Naive thymus-derived CD4-positive, alpha-beta T cell (primary cell): Measurements from ENCODE around the gene KRT32. TPM values are rescaled to one million over a fixed set of nuclear protein-coding genes. Genes with fewer than 3 reads are reported as not detected.

Source experiments
- ATAC-seq: fragments of 150-1000 bp; cut with Tn5 transposase; 2 replicates; pipeline ENCODE4 v1.10.0; 2021; ENCODE audit warnings: mild to moderate bottlenecking, moderate library complexity
- CTCF ChIA-PET: fragments of 350-600 bp; sonication (Branson Sonifier 250); formaldehyde crosslinking; loops from one replicate; lab custom pipeline; 2021; ENCODE audit warnings: antibody characterized with exemption; lab: Charles Lee
- POLR2A ChIA-PET: fragments of 350-600 bp; sonication (Branson Sonifier 250); formaldehyde crosslinking; loops from one replicate; lab custom pipeline; 2021; ENCODE audit warnings: antibody characterized with exemption, inconsistent platforms; lab: Charles Lee
- DNase-seq, 9 donors: peaks; one replicate each; pipeline versions ENCODE4 v3.0.0 to v3.0.0-alpha.2; 2020 to 2022; ENCODE audit warnings: mixed read lengths in 1 of 9
- H3K27ac ChIP-seq: one replicate; pipeline ENCODE4 v1.7.0; 2013; ENCODE audit warnings: mild to moderate bottlenecking, low read depth, low read length, moderate library complexity
- H3K27me3 ChIP-seq, 2 donors: one replicate each; pipeline ENCODE4 v1.7.0; 2013; ENCODE audit warnings: low read length in 2 of 2, mild to moderate bottlenecking in 2 of 2, moderate library complexity in 2 of 2; ENCODE audit not compliant: control insufficient read depth in 2 of 2, insufficient read depth in 2 of 2
- H3K36me3 ChIP-seq, 3 experiments: 1 replicate in 2 of 3; 2 replicates in 1 of 3; pipeline ENCODE4 v1.7.0; 2013; ENCODE audit warnings: low read length in 3 of 3, mild to moderate bottlenecking in 3 of 3, moderate library complexity in 1 of 3; ENCODE audit not compliant: insufficient read depth in 3 of 3, control insufficient read depth in 2 of 3
- H3K4me1 ChIP-seq, 2 donors: one replicate each; pipeline ENCODE4 v1.7.0; 2013; ENCODE audit warnings: low read length in 2 of 2, mild to moderate bottlenecking in 2 of 2, moderate library complexity in 1 of 2; ENCODE audit not compliant: control insufficient read depth in 2 of 2, insufficient read depth in 2 of 2
- H3K4me3 ChIP-seq: 2 replicates; pipeline ENCODE4 v1.7.0; 2013; ENCODE audit warnings: mild to moderate bottlenecking, low read length
- H3K9me3 ChIP-seq, 3 experiments: 1 replicate in 2 of 3; 2 replicates in 1 of 3; pipeline ENCODE4 v1.7.0; 2013; ENCODE audit warnings: low read length in 3 of 3; ENCODE audit not compliant: control insufficient read depth in 2 of 3
- H3K27ac Mint-ChIP-seq, 9 donors: one replicate each; pipeline ENCODE4 v1.8.0; 2020 to 2022; ENCODE audit warnings: mixed read lengths in 9 of 9, mild to moderate bottlenecking in 8 of 9, moderate library complexity in 5 of 9, inconsistent platforms in 2 of 9
- H3K27me3 Mint-ChIP-seq, 5 donors: one replicate each; pipeline ENCODE4 v1.8.0; 2021 to 2022; ENCODE audit warnings: mixed read lengths in 5 of 5, mild to moderate bottlenecking in 1 of 5
- H3K36me3 Mint-ChIP-seq, 5 donors: one replicate each; pipeline ENCODE4 v1.8.0; 2020 to 2022; ENCODE audit warnings: mixed read lengths in 5 of 5, mild to moderate bottlenecking in 3 of 5, inconsistent platforms in 1 of 5
- H3K4me1 Mint-ChIP-seq, 7 donors: one replicate each; pipeline ENCODE4 v1.8.0; 2020 to 2022; ENCODE audit warnings: mixed read lengths in 7 of 7, mild to moderate bottlenecking in 3 of 7, inconsistent platforms in 1 of 7
- H3K4me3 Mint-ChIP-seq, 10 donors: one replicate each; pipeline ENCODE4 v1.8.0; 2020 to 2022; ENCODE audit warnings: mild to moderate bottlenecking in 10 of 10, mixed read lengths in 10 of 10, moderate library complexity in 6 of 10, inconsistent platforms in 2 of 10
- H3K9me3 Mint-ChIP-seq, 11 donors: one replicate each; pipeline ENCODE4 v1.8.0; 2020 to 2022; ENCODE audit warnings: mixed read lengths in 11 of 11, mild to moderate bottlenecking in 4 of 11, inconsistent platforms in 1 of 11, moderate library complexity in 1 of 11
- intact Hi-C, 2 donors: fragments of 100-400 bp; cut with micrococcal nuclease; formaldehyde crosslinking; loops; one replicate each; pipeline ENCODE4 v1.15.1; 2023
- polyA plus RNA-seq, 2 donors: library from polyadenylated mRNA; unstranded; fragments of 300-500 nt; fragmentation: Illumina TruSeq; gene quantifications; one replicate each; pipeline ENCODE4 v1.2.3, GENCODE V29; 2021
- total RNA-seq, 6 experiments: library from RNA in 5 of 6; stranded (reverse) in 5 of 6; gene quantifications; 1 replicate in 5 of 6; 2 replicates in 1 of 6; pipeline ENCODE4 v1.2.3 and lab custom pipeline; 2021 to 2026

The KRT32 gene
- total and polyA plus RNA-seq, 7 experiments from 2014 or later = not detected

DNA sequence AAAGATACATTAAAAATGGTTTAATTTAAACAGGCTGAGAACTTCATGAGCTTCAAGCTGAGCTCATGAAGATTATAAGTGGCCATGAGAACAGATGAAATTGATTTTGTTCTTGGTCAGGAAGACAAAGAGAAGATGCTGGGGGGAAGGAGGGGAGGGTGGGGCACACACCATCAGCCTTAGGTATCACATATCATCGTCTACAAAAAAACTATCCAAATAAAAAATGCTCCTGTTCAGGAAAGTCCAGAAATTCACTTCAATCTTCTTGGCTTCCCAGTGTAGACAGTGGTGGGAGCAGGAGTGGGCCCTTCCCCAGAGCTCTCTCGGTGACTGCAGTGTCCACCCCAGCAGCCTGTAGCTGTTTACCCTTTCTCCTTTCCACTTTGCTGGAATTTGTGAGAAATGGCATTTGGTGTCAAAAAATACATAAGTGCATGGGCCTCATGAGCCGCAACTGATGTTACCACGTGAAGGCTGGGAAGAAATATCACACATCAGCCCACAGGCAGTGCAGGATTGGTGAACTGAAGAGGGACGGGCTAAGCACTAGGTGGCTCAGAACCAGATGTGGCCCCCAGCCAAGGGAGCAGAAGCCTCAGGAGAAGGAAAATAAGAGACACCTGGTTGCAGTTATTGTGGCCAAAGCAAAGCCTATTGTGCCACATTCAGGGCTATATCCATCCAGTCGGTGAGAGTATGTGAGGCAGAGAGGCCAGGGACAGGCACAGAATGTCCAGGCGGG lies 48.9 kb downstream of the KRT32 start:
- H3K36me3 Mint-ChIP-seq = no peaks in the 10 kb centered on the region
- H3K4me3 Mint-ChIP-seq = no peak overlapping the region
- CTCF ChIA-PET = no interaction called here
- no peaks in the 10 kb centered on the region for H3K27me3 Mint-ChIP-seq
- Histone ChIP-seq H3K9me3 (no peaks in the 10 kb centered on the region), H3K36me3 (no peaks in the 10 kb centered on the region), H3K27me3 (no peaks in the 10 kb centered on the region), H3K27ac (no peak overlapping the region), H3K4me1 (peaks cover 0 to 6% of the 10 kb centered on the region in 2 donors), H3K4me3 (no peak overlapping the region)
- POLR2A ChIA-PET = interaction anchor here (0.6 to 1.8 kb wide), 2 partner anchors 9 to 28 kb away, joined by 3 to 5 read pairs; no protein-coding TSS in a partner anchor
- intact Hi-C loops = no loop called here
- peaks cover 0 to 19% (median 9%) of the 10 kb centered on the region in 7 donors for H3K4me1 Mint-ChIP-seq
- peak overlapping the region in 3 of 9 donors; percentile 9 to 64 (median 58) for H3K27ac Mint-ChIP-seq
- ATAC-seq (no peak), DNase-seq (no peak)
- no peaks in the 10 kb centered on the region for H3K9me3 Mint-ChIP-seq

- peaks cover 0 to 19% (median 9%) of the 10 kb centered on the region in 7 donors for H3K4me1 Mint-ChIP-seq
- intact Hi-C loops = no loop called here
- DNase-seq (no peak), ATAC-seq (no peak)
- no peaks in the 10 kb centered on the region for H3K9me3 ChIP-seq
- peak overlapping the region in 4 of 9 donors; percentile 9 to 64 (median 57) for H3K27ac Mint-ChIP-seq
- H3K27me3 ChIP-seq = no peaks in the 10 kb centered on the region
- ChIA-PET POLR2A (interaction anchor here (1.8 kb wide), 1 partner anchor 9 kb away, joined by 5 read pairs; no protein-coding TSS in a partner anchor), CTCF (no interaction called here)
- H3K9me3 Mint-ChIP-seq = no peaks in the 10 kb centered on the region
- H3K27me3 Mint-ChIP-seq = no peaks in the 10 kb centered on the region
- no peak overlapping the region for H3K27ac ChIP-seq
- no peak overlapping the region for H3K4me3 Mint-ChIP-seq
- peaks cover 0 to 6% of the 10 kb centered on the region in 2 donors for H3K4me1 ChIP-seq
- H3K4me3 ChIP-seq = no peak overlapping the region
- H3K36me3 ChIP-seq = no peaks in the 10 kb centered on the region
- H3K36me3 Mint-ChIP-seq = no peaks in the 10 kb centered on the region
Observed at GRCh38 chr17:41417576-41418015, 49.6 kb downstream of the KRT32 start.

DNA sequence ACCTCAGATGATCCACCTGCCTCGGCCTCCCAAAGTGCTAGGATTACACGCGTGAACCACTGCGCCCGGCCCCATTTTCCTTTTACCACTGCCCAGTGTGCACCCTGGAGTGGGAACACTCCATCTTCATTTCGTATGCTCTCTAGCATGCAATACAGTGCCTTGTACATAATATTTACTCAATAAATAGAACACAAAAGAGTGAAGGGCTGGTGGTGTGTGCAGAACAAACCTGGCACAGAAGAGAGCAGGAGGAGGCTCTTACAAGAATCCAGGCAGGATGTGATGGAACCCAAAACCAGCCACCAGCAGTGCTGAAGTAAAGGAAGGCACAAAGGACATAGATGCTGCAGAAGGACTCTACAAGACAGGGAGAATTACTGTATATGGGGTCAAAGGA lies 50.1 kb downstream of the KRT32 start:
- Mint-ChIP-seq H3K9me3 (no peaks in the 10 kb centered on the region), H3K4me3 (no peak overlapping the region), H3K27me3 (no peaks in the 10 kb centered on the region), H3K4me1 (peaks cover 0 to 19% (median 9%) of the 10 kb centered on the region in 7 donors), H3K27ac (peak overlapping the region in 1 of 9 donors; percentile 9), H3K36me3 (no peaks in the 10 kb centered on the region)
- H3K27me3 ChIP-seq = no peaks in the 10 kb centered on the region
- H3K9me3 ChIP-seq = no peaks in the 10 kb centered on the region
- no peaks in the 10 kb centered on the region for H3K36me3 ChIP-seq
- ChIA-PET CTCF (no interaction called here), POLR2A (interaction anchor here (1.8 kb wide), 1 partner anchor 8 kb away, joined by 5 read pairs; no protein-coding TSS in a partner anchor)
- intact Hi-C loops = no loop called here
- DNase-seq (no peak), ATAC-seq (no peak)
- H3K4me3 ChIP-seq = no peak overlapping the region
- no peak overlapping the region for H3K27ac ChIP-seq
- peaks cover 0 to 6% of the 10 kb centered on the region in 2 donors for H3K4me1 ChIP-seq

DNA sequence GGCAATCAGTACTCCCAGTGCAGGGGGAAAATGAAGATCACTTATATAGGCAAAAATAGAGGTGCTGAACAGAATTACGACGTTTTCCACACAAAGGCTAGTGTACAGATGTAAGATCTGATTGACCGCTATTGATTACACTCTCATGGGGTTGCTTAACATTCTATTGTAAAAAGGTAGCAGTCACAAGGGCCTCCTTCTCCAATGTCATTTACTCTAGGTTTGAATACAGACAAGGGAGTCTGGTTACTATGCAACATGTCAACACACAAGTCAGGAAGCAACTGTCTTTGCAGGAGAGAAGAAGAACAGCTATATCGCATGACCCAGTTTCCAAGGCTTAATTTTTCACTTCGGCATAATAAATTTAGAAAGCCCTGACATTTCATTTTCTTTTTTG lies 50.7 kb downstream of the KRT32 start:
- ChIA-PET POLR2A (no interaction called here), CTCF (interaction anchor here (0.6 kb wide), 1 partner anchor 978 kb away, joined by 5 read pairs; no protein-coding TSS in a partner anchor)
- ATAC-seq = no peak
- intact Hi-C loops = no loop called here
- peaks cover 0 to 19% (median 9%) of the 10 kb centered on the region in 7 donors for H3K4me1 Mint-ChIP-seq
- Histone ChIP-seq H3K4me1 (peaks cover 0 to 6% of the 10 kb centered on the region in 2 donors), H3K27me3 (no peaks in the 10 kb centered on the region), H3K9me3 (no peaks in the 10 kb centered on the region), H3K4me3 (no peak overlapping the region), H3K27ac (no peak overlapping the region), H3K36me3 (no peaks in the 10 kb centered on the region)
- H3K27me3 Mint-ChIP-seq = no peaks in the 10 kb centered on the region
- DNase-seq = no peak
- no peaks in the 10 kb centered on the region for H3K36me3 Mint-ChIP-seq
- H3K9me3 Mint-ChIP-seq = no peaks in the 10 kb centered on the region
- H3K4me3 Mint-ChIP-seq = no peak overlapping the region
- H3K27ac Mint-ChIP-seq = no peak overlapping the region

DNA sequence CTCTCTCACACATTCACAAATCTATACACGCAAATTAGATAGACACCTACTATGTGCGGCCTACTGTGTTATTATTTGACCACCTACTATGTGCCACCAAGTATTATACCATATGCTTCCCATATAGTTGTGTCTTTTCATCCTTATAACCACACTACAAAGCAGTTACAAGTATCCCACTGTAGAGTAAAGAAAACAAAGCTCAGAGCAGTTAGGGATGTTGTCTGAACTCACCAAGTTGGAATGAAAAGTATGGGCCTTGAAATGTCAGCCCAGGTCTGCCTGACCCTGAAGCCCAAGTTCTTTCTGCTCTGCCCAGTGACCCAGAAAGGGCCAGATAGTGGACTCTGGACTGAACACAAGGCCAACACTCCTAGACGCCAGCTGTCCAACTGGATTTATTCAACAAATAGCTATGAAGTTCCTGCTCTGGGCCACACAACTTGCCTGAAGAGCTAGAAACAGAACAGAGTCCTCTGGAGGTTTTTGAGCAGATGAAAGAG lies 51.3 kb downstream of the KRT32 start:
- CTCF ChIA-PET = no interaction called here
- no peak for ATAC-seq
- Histone ChIP-seq H3K27ac (no peak overlapping the region), H3K27me3 (no peaks in the 10 kb centered on the region), H3K4me3 (no peak overlapping the region), H3K9me3 (no peaks in the 10 kb centered on the region), H3K4me1 (peaks cover 0 to 6% of the 10 kb centered on the region in 2 donors), H3K36me3 (no peaks in the 10 kb centered on the region)
- peaks cover 0 to 19% (median 9%) of the 10 kb centered on the region in 7 donors for H3K4me1 Mint-ChIP-seq
- intact Hi-C loops = no loop called here
- peak overlapping the region in 2 of 9 donors; percentile 7 to 21 for H3K27ac Mint-ChIP-seq
- H3K27me3 Mint-ChIP-seq = no peaks in the 10 kb centered on the region
- no peaks in the 10 kb centered on the region for H3K36me3 Mint-ChIP-seq
- no peaks in the 10 kb centered on the region for H3K9me3 Mint-ChIP-seq
- H3K4me3 Mint-ChIP-seq = no peak overlapping the region
- no peak for DNase-seq
- POLR2A ChIA-PET = interaction anchor here (0.5 kb wide), 1 partner anchor 30 kb away, joined by 4 read pairs; no protein-coding TSS in a partner anchor

DNA sequence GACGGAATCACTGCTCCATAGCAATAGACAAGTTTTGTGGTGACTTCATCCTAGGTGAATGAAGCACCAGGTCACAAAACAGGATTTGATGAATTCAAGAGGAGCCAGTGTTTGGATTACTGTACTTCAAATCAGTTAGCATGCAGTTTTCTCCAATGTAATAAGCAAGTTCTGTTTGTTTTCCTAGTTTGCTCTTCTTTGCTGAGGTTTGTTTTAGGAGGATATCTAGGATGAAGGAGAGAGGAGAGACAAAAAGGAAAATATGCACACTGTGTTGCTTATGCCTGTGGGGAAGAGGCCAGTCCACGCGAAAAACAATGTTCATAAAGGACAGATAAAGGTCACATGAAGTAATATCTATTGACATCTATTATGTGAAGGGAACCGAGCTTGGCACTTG lies 51.8 kb downstream of the KRT32 start:
- ChIA-PET POLR2A (interaction anchor here (0.5 kb wide), 1 partner anchor 29 kb away, joined by 4 read pairs; no protein-coding TSS in a partner anchor), CTCF (no interaction called here)
- H3K4me1 Mint-ChIP-seq = peaks cover 0 to 19% (median 9%) of the 10 kb centered on the region in 7 donors
- no peaks in the 10 kb centered on the region for H3K27me3 Mint-ChIP-seq
- Histone ChIP-seq H3K36me3 (no peaks in the 10 kb centered on the region), H3K9me3 (no peaks in the 10 kb centered on the region), H3K4me3 (no peak overlapping the region), H3K27ac (no peak overlapping the region), H3K27me3 (no peaks in the 10 kb centered on the region), H3K4me1 (peaks cover 0 to 5% of the 10 kb centered on the region in 2 donors)
- no peak for ATAC-seq
- no peaks in the 10 kb centered on the region for H3K9me3 Mint-ChIP-seq
- H3K27ac Mint-ChIP-seq = peak overlapping the region in 2 of 9 donors; percentile 7 to 32
- no peaks in the 10 kb centered on the region for H3K36me3 Mint-ChIP-seq
- intact Hi-C loops = no loop called here
- no peak overlapping the region for H3K4me3 Mint-ChIP-seq
- no peak for DNase-seq
